PFSK-1 (cell line): ENCODE data around the gene WWC1.

Experiments
- FOXP2 ChIP-seq: optimal IDR thresholded peaks from 2 replicates; pipeline ENCODE3; 2011; ENCODE audit warnings: borderline replicate concordance, control low read depth, inconsistent platforms; ENCODE audit not compliant: insufficient read depth; ENCODE audit errors: extremely low read length, extremely low read depth
- POLR2AphosphoS5 ChIP-seq: IDR thresholded peaks from 2 replicates; pipeline ENCODE4 v1.6.1; 2012; ENCODE audit warnings: low read depth, mild to moderate bottlenecking, control low read depth, low read length, moderate library complexity
- SIN3A ChIP-seq: IDR thresholded peaks from 2 replicates; pipeline ENCODE4 v1.6.1; 2012; ENCODE audit warnings: mild to moderate bottlenecking, low read length, moderate library complexity, borderline replicate concordance; ENCODE audit not compliant: insufficient read depth
- TAF1 ChIP-seq: IDR thresholded peaks from 2 replicates; pipeline ENCODE4 v1.6.1; 2012; ENCODE audit warnings: low read length, control low read depth, borderline replicate concordance; ENCODE audit not compliant: insufficient read depth
- TF ChIP-seq, protein P1 (sequence below), 2 experiments: IDR thresholded peaks; 2 replicates each; pipeline versions ENCODE4 v1.6.1 to v1.8.0; 2011 to 2012; ENCODE audit warnings: low read depth in 2 of 2, low read length in 2 of 2, control low read depth in 1 of 2, inconsistent platforms in 1 of 2, mild to moderate bottlenecking in 1 of 2, moderate library complexity in 1 of 2; ENCODE audit not compliant: insufficient read depth in 1 of 2

Gene WWC1

DNA sequence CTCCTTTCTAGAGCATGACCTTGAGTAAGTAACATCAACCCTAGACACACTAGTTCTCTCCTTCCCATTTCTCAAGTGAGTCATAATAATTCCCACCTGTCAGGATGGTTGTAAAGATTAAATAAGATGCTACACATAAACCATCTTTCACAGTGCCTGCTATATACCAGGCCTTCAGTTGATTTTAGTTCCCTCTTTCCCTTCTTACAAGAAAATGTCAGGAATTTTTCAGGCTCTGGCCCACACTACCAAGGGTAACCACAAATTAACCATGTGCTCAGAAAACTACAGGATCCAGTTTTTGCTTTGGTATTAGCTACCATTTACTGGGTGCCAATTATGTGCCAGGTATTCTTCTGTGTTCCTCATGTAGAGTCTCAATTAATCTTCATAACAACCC lies 152.1 kb downstream of the WWC1 start:
- TF ChIP-seq TAF1 (no peak), SIN3A (no peak), POLR2AphosphoS5 (no peak)

DNA sequence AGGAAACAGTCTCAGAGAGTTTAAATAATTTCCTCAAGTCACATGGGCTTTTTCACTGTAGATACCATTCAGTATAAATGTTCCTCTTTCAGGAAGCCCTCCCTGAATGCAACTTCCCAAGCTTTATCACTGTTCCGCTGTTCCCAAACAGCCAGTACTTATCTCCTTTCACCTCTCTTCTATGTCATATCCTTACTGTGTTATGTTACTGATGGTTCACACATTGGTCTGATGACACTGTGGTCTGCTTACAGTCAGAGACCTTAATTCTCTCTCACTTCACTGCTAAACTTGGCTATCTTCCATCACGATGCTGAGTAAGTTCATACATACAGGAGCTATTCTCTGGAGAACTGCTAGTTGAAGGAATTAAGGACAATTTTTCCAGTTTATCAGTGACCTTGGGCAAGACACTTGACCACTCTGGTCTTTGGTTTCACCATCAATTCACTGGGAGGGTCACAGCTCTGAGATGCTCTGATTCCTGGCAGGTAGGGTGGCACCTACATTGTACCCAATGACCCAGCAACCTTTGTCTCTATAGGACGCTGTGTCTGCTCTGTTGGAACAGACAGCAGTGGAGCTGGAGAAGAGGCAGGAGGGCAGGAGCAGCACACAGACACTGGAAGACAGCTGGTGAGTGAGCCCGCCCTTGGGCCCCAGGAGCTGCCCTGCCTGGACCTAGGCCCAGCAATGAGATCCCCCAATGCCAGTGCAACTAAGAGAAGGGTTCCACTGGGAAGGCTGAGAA lies 152.7 kb downstream of the WWC1 start:
- TF ChIP-seq SIN3A (no peak), FOXP2 (no peak), TAF1 (no peak), POLR2AphosphoS5 (no peak)
- TF ChIP-seq, protein P1, sequence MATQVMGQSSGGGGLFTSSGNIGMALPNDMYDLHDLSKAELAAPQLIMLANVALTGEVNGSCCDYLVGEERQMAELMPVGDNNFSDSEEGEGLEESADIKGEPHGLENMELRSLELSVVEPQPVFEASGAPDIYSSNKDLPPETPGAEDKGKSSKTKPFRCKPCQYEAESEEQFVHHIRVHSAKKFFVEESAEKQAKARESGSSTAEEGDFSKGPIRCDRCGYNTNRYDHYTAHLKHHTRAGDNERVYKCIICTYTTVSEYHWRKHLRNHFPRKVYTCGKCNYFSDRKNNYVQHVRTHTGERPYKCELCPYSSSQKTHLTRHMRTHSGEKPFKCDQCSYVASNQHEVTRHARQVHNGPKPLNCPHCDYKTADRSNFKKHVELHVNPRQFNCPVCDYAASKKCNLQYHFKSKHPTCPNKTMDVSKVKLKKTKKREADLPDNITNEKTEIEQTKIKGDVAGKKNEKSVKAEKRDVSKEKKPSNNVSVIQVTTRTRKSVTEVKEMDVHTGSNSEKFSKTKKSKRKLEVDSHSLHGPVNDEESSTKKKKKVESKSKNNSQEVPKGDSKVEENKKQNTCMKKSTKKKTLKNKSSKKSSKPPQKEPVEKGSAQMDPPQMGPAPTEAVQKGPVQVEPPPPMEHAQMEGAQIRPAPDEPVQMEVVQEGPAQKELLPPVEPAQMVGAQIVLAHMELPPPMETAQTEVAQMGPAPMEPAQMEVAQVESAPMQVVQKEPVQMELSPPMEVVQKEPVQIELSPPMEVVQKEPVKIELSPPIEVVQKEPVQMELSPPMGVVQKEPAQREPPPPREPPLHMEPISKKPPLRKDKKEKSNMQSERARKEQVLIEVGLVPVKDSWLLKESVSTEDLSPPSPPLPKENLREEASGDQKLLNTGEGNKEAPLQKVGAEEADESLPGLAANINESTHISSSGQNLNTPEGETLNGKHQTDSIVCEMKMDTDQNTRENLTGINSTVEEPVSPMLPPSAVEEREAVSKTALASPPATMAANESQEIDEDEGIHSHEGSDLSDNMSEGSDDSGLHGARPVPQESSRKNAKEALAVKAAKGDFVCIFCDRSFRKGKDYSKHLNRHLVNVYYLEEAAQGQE (IDR thresholded peaks at IDR 0.05; ENCODE audit: insufficient read depth in 1 of 2, low read depth in 2 of 2, low read length in 2 of 2) = no peak

DNA sequence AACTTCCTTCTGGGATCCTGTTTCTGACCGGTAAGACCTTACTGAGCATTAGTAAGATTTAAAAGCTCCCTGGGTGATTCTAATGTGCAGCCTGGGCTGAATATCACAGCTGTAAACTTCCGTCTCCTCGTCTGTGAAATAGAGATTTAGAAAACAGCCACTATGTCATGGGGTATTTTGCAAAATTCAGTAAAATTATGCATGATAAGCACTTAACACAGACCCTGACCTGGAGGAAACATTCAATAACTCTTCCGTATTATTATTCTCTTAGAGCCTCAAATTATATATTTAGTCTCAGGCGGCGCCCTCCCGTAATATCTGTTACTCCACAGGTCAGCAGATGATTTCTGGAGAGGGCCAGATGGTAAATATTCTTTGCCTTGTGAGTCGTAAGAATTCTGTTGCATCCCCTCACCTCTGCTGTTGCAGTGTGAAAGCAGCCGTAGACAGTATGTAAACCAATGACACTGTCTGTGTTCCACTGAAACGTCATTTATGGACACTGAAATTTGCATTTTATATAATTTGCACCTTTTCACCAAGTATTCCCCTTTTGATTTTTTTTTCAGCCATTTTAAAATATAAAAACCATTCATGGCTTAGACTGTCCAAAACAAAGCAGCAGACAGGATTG lies 155.7 kb downstream of the WWC1 start:
- TF ChIP-seq TAF1 (no peak), FOXP2 (no peak), POLR2AphosphoS5 (no peak), SIN3A (no peak)
- TF ChIP-seq, protein P1 (IDR thresholded peaks at IDR 0.05; ENCODE audit: insufficient read depth in 1 of 2, low read depth in 2 of 2, low read length in 2 of 2) = no peak

DNA sequence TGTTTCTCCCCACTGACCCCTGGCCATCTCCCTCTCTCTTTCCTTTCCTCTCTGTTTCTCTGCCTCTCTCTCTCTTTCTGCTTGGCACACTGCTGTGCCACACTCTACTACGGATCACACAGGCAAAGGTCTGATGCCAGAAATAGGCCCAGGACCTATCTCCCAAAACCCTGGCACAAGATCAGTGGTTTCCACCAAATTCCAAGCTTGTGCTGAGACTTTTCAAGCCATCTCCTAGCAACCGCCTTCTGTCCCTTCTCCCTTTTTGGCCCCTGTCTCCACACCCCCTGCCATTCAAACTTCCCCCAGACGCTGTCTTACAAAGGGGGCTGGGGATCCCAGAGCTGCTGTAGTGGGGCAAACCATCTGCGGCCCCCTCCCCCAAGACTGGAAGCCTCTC lies 156.4 kb downstream of the WWC1 start:
- TF ChIP-seq POLR2AphosphoS5 (no peak), FOXP2 (no peak), SIN3A (no peak), TAF1 (no peak)
- TF ChIP-seq, protein P1 (IDR thresholded peaks at IDR 0.05; ENCODE audit: insufficient read depth in 1 of 2, low read depth in 2 of 2, low read length in 2 of 2) = no peak

DNA sequence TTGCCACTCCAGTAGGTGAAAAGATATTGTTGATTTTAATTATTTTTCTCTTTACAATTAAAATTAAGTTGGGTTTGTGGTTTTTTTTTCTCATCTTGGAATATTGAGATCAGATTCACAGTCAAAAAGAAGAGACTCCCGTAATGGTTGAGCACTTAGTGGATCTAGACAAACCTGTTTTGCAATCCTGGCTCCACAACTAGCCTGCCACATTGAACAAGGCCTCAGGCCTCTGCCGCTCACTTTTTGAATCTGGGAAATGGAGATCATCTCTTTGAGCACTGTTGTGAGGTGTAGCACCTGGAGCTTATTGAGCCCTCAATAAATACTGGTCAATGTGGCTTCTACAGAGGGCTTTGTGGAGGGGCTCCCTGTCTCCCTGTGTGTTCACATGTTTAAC lies 157.7 kb downstream of the WWC1 start:
- no peak for TF ChIP-seq TAF1

DNA sequence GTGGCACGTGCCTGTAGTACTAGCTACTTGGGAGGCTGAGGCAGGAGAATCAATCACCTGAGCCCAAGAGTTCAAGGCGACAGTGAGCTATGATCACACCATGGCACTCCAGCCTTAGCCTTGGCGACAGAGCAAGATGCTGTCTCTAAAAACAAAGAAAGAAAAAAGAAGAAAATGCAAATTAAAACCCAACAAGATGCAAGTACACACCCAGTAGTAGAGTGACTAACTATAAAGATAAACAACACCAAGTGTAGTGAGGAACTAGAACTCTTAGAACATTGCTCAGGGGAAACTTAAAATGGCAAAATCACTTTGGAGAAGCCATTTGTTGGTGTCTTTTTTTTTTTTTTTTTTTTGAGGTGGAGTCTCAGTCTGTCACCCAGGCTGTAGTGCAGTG lies 160.1 kb downstream of the WWC1 start:
- TF ChIP-seq FOXP2 = no peak
- TF ChIP-seq, protein P1 (IDR thresholded peaks at IDR 0.05; ENCODE audit: insufficient read depth in 1 of 2, low read depth in 2 of 2, low read length in 2 of 2) = no peak
- no peak for TF ChIP-seq POLR2AphosphoS5
- TF ChIP-seq SIN3A = no peak
- TF ChIP-seq TAF1 = no peak
